ENCODE results near the gene SRRM4.

SRRM4 gene

DNA sequence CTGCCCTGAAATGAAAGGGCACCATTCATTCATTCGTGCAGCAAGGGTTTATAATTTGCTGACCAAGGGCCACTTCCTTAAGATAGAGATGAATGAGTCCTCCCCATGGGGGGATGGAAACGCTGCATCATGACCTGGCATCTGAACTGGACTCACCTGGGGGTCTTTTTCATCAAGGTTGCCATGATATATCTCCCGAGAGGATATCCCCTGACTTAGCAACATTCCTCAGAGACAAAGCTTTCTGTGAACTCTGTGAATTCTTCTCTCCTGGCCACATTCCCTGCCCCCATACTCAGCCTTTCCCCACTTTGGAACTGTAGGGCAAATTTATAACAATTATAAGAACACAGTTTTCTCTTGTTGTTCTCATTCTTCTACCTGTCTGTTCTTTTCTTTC is 30.8 kb downstream of the SRRM4 start:
- TF ChIP-seq, protein P1, sequence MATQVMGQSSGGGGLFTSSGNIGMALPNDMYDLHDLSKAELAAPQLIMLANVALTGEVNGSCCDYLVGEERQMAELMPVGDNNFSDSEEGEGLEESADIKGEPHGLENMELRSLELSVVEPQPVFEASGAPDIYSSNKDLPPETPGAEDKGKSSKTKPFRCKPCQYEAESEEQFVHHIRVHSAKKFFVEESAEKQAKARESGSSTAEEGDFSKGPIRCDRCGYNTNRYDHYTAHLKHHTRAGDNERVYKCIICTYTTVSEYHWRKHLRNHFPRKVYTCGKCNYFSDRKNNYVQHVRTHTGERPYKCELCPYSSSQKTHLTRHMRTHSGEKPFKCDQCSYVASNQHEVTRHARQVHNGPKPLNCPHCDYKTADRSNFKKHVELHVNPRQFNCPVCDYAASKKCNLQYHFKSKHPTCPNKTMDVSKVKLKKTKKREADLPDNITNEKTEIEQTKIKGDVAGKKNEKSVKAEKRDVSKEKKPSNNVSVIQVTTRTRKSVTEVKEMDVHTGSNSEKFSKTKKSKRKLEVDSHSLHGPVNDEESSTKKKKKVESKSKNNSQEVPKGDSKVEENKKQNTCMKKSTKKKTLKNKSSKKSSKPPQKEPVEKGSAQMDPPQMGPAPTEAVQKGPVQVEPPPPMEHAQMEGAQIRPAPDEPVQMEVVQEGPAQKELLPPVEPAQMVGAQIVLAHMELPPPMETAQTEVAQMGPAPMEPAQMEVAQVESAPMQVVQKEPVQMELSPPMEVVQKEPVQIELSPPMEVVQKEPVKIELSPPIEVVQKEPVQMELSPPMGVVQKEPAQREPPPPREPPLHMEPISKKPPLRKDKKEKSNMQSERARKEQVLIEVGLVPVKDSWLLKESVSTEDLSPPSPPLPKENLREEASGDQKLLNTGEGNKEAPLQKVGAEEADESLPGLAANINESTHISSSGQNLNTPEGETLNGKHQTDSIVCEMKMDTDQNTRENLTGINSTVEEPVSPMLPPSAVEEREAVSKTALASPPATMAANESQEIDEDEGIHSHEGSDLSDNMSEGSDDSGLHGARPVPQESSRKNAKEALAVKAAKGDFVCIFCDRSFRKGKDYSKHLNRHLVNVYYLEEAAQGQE (IDR thresholded peaks at IDR 0.05; ENCODE audit: insufficient read depth in 1 of 2, low read depth in 2 of 2, low read length in 2 of 2) = no peak
- TF ChIP-seq FOXP2 (optimal IDR thresholded peaks at IDR 0.05; ENCODE audit: borderline replicate concordance, extremely low read depth, extremely low read length, insufficient read depth) (no peak), TAF1 (IDR thresholded peaks at IDR 0.05; ENCODE audit: borderline replicate concordance, insufficient read depth, low read length) (no peak), SIN3A (IDR thresholded peaks at IDR 0.05; ENCODE audit: borderline replicate concordance, insufficient read depth, low read length) (no peak), POLR2AphosphoS5 (IDR thresholded peaks at IDR 0.05; ENCODE audit: low read depth, low read length) (no peak)

DNA sequence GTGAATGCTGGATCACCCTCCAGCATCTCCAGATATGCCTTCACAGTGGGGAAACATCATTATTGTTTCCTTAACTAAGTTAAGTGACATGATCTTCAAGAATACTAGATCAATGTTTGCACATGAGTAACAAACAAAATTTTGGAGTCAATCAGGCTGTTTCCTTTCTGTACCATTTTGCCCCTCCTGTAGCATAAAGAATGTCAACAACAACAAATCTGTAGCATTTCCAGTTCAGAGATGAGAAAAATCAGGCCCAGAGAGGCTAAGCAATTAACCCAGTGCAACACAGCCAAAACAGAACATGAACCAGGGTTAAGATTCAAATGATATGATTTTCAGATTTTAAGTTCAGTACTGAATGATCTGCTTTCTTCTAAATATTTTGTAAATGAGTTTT is 31.7 kb downstream of the SRRM4 start:
- TF ChIP-seq FOXP2 (optimal IDR thresholded peaks at IDR 0.05; ENCODE audit: borderline replicate concordance, extremely low read depth, extremely low read length, insufficient read depth) (no peak), POLR2AphosphoS5 (IDR thresholded peaks at IDR 0.05; ENCODE audit: low read depth, low read length) (no peak), TAF1 (IDR thresholded peaks at IDR 0.05; ENCODE audit: borderline replicate concordance, insufficient read depth, low read length) (no peak), SIN3A (IDR thresholded peaks at IDR 0.05; ENCODE audit: borderline replicate concordance, insufficient read depth, low read length) (no peak)
- TF ChIP-seq, protein P1 (IDR thresholded peaks at IDR 0.05; ENCODE audit: insufficient read depth in 1 of 2, low read depth in 2 of 2, low read length in 2 of 2) = no peak

DNA sequence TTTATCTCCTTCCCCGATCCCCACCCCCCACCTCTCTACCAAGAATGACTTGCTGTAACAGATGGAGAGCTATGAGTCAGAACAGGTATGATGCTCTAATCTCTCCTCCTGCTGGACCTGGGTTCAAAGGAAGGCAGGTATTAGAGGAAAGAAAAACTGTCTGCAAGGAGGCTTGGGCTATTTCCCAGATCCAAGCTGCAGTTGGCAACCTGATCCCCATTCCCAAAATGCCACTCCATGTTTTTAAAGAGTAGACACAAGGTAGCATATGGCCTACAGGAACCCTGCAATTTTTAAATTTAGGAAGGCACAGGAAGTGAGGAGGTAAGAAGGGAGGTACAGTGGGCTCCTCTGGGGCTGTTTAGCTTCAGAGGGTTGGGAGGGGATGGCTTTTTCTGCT is 33.0 kb downstream of the SRRM4 start:
- no peak for TF ChIP-seq FOXP2 (optimal IDR thresholded peaks at IDR 0.05; ENCODE audit: borderline replicate concordance, extremely low read depth, extremely low read length, insufficient read depth)
- no peak for TF ChIP-seq TAF1 (IDR thresholded peaks at IDR 0.05; ENCODE audit: borderline replicate concordance, insufficient read depth, low read length)
- no peak for TF ChIP-seq POLR2AphosphoS5 (IDR thresholded peaks at IDR 0.05; ENCODE audit: low read depth, low read length)
- TF ChIP-seq, protein P1 (IDR thresholded peaks at IDR 0.05; ENCODE audit: insufficient read depth in 1 of 2, low read depth in 2 of 2, low read length in 2 of 2) = no peak
- no peak for TF ChIP-seq SIN3A (IDR thresholded peaks at IDR 0.05; ENCODE audit: borderline replicate concordance, insufficient read depth, low read length)

DNA sequence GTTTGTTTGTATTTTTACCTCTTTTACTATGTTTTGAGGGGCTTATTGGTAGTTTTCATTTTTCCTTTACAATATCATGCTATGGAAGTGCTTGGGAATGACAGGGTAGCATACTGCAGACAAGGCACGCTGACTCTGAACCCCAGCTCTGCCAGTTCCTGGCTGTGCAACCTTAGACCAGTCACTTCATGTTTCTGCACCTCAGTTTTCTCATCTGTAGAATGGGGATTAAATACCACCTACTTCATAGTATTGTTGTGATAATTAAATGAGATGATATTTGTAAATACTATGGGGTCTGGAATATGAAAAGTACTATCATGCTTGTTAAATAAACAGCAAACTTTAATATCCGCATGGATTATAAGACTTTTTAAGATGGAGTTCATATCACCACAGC is 35.4 kb downstream of the SRRM4 start:
- TF ChIP-seq POLR2AphosphoS5 (IDR thresholded peaks at IDR 0.05; ENCODE audit: low read depth, low read length) = no peak
- no peak for TF ChIP-seq FOXP2 (optimal IDR thresholded peaks at IDR 0.05; ENCODE audit: borderline replicate concordance, extremely low read depth, extremely low read length, insufficient read depth)
- no peak for TF ChIP-seq TAF1 (IDR thresholded peaks at IDR 0.05; ENCODE audit: borderline replicate concordance, insufficient read depth, low read length)
- no peak for TF ChIP-seq SIN3A (IDR thresholded peaks at IDR 0.05; ENCODE audit: borderline replicate concordance, insufficient read depth, low read length)
- TF ChIP-seq, protein P1 (IDR thresholded peaks at IDR 0.05; ENCODE audit: insufficient read depth in 1 of 2, low read depth in 2 of 2, low read length in 2 of 2) = no peak

DNA sequence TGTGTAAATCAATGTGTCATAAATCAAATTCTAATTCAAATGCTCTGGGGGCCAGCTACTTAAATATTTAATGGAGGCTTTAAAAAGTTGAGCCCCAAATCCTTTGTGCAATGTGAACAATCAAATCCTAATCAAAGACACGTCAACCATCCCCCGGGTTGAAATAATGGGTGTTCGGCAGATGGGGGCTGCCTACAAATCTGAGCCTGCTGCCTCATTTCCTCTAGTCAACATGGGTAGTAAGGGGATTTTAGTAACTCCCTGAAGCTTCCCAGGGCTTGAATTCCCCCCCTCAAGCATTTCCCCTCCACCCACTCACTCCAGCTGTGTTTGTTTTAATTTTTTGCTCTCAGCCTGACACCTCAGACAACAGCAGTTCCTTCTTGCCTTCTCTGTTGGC is 37.8 kb downstream of the SRRM4 start:
- TF ChIP-seq TAF1 (IDR thresholded peaks at IDR 0.05; ENCODE audit: borderline replicate concordance, insufficient read depth, low read length) = no peak
- TF ChIP-seq, protein P1 (IDR thresholded peaks at IDR 0.05; ENCODE audit: insufficient read depth in 1 of 2, low read depth in 2 of 2, low read length in 2 of 2) = no peak
- TF ChIP-seq FOXP2 (optimal IDR thresholded peaks at IDR 0.05; ENCODE audit: borderline replicate concordance, extremely low read depth, extremely low read length, insufficient read depth) = no peak
- TF ChIP-seq SIN3A (IDR thresholded peaks at IDR 0.05; ENCODE audit: borderline replicate concordance, insufficient read depth, low read length) = no peak
- TF ChIP-seq POLR2AphosphoS5 (IDR thresholded peaks at IDR 0.05; ENCODE audit: low read depth, low read length) = no peak
